ENCODE measurements around the gene LGALSL. TPM values are rescaled to one million over a fixed set of nuclear protein-coding genes. Genes with fewer than 3 reads are reported as not detected.

LGALSL gene
- total and polyA plus RNA-seq, 8 donors, result 4.1 to 19.5 (median 8.1) TPM

GRCh38 chr2:64408031-64408430 is 45.9 kb upstream of the LGALSL start:
- intact Hi-C loops (cut with DNase I; ENCODE audit: low total_unique reads), result no loop called here
- WGBS, 5 donors, result 91 to 96% (median 93%) methylated on average over 3 of the region's 3 CpGs
- DNase-seq, result no peak
- H3K4me1 ChIP-seq, result peaks cover 29 to 40% (median 35%) of the 10 kb centered on the region in 4 donors
- H3K4me3 ChIP-seq, result no peak overlapping the region
- H3K27ac ChIP-seq, result no peak overlapping the region
- H3K9me3 ChIP-seq, result no peaks in the 10 kb centered on the region
- no peaks in the 10 kb centered on the region for H3K36me3 ChIP-seq
- no peak for TF ChIP-seq CTCF (IDR thresholded peaks at IDR 0.05)
- TF ChIP-seq EP300 (IDR thresholded peaks at IDR 0.05), result no peak
- no peak for TF ChIP-seq POLR2A (IDR thresholded peaks at IDR 0.05)
- TF ChIP-seq POLR2AphosphoS5 (IDR thresholded peaks at IDR 0.05), result no peak
- no peaks in the 10 kb centered on the region for H3K27me3 ChIP-seq

- intact Hi-C loops (cut with DNase I; ENCODE audit: low total_unique reads), result no loop called here
- TF ChIP-seq EP300 (IDR thresholded peaks at IDR 0.05), result no peak
- no peak for TF ChIP-seq POLR2A (IDR thresholded peaks at IDR 0.05)
- no peak for TF ChIP-seq POLR2AphosphoS5 (IDR thresholded peaks at IDR 0.05)
- TF ChIP-seq CTCF (IDR thresholded peaks at IDR 0.05), result no peak
- DNase-seq, result no peak
- H3K27me3 ChIP-seq, result no peaks in the 10 kb centered on the region
- H3K36me3 ChIP-seq, result no peaks in the 10 kb centered on the region
- WGBS, 5 donors, result 68 to 100% (median 81%) methylated on average over 1 of the region's 1 CpG
- no peak overlapping the region for H3K27ac ChIP-seq
- H3K4me1 ChIP-seq, result peaks cover 6 to 13% (median 10%) of the 10 kb centered on the region in 4 donors
- H3K4me3 ChIP-seq, result no peak overlapping the region
- H3K9me3 ChIP-seq, result no peaks in the 10 kb centered on the region
Measured at GRCh38 chr2:64410671-64411070, 43.3 kb upstream of the LGALSL start.

GRCh38 chr2:64412671-64413070 is 41.3 kb upstream of the LGALSL start:
- no peak for TF ChIP-seq EP300 (IDR thresholded peaks at IDR 0.05)
- no peak for TF ChIP-seq CTCF (IDR thresholded peaks at IDR 0.05)
- TF ChIP-seq POLR2A (IDR thresholded peaks at IDR 0.05), result no peak
- TF ChIP-seq POLR2AphosphoS5 (IDR thresholded peaks at IDR 0.05), result no peak
- DNase-seq, result no peak
- Histone ChIP-seq H3K9me3 (no peaks in the 10 kb centered on the region), H3K4me1 (no peaks in the 10 kb centered on the region), H3K36me3 (no peaks in the 10 kb centered on the region), H3K4me3 (no peak overlapping the region), H3K27me3 (no peaks in the 10 kb centered on the region), H3K27ac (no peak overlapping the region)
- intact Hi-C loops (cut with DNase I; ENCODE audit: low total_unique reads), result no loop called here
- WGBS, 5 donors, result 84 to 94% (median 90%) methylated on average over 4 of the region's 4 CpGs

- H3K4me3 ChIP-seq, result no peak overlapping the region
- intact Hi-C loops (cut with DNase I; ENCODE audit: low total_unique reads), result no loop called here
- H3K27me3 ChIP-seq, result no peaks in the 10 kb centered on the region
- H3K27ac ChIP-seq, result no peak overlapping the region
- TF ChIP-seq EP300 (IDR thresholded peaks at IDR 0.05) (no peak), POLR2AphosphoS5 (IDR thresholded peaks at IDR 0.05) (no peak), POLR2A (IDR thresholded peaks at IDR 0.05) (no peak), CTCF (IDR thresholded peaks at IDR 0.05) (no peak)
- WGBS, 5 donors, result 73 to 78% (median 73%) methylated on average over 7 of the region's 7 CpGs
- DNase-seq, result peak in 1 of 2 donors; percentile 26
- no peaks in the 10 kb centered on the region for H3K9me3 ChIP-seq
- no peaks in the 10 kb centered on the region for H3K36me3 ChIP-seq
- peaks cover 0 to 2% (median 0%) of the 10 kb centered on the region in 4 donors for H3K4me1 ChIP-seq
Measured at GRCh38 chr2:64414736-64415435, 39.1 kb upstream of the LGALSL start.

Data from stomach (tissue), 9 donors.